A549 (cell line): Measurements from ENCODE around the gene NLRC5. TPM values are rescaled to one million over a fixed set of nuclear protein-coding genes. Genes with fewer than 3 reads are reported as not detected.
A peak's percentile ranks its signal among the peaks of the same experiment; 100 is the strongest.

Experiments used
- ATAC-seq, 2 experiments: fragments of 200-7000 bp in 1 of 2; fragments of >200 bp in 1 of 2; cut with Nextera tagmentation in 1 of 2; cut with Tn5 transposase in 1 of 2; 3 replicates each; pipeline versions ENCODE4 v1.8.0 to v1.9.1; 2018 to 2020; ENCODE audit warnings: mild to moderate bottlenecking in 1 of 2, moderate library complexity in 1 of 2
- CTCF ChIA-PET: fragments of 300-600 bp; sonication (Branson Sonifier 250); formaldehyde crosslinking; extraction: SDS; loops from one replicate; lab custom pipeline; 2021; ENCODE audit warnings: antibody characterized with exemption, inconsistent platforms; lab: Yijun Ruan, JAX
- POLR2A ChIA-PET: fragments of 350-600 bp; formaldehyde crosslinking; extraction: SDS; loops from one replicate; lab custom pipeline; 2021; ENCODE audit warnings: antibody characterized with exemption, inconsistent platforms; lab: Yijun Ruan, JAX
- DNase-seq, 2 experiments: peaks; one replicate each; pipeline versions ENCODE4 v3.0.0 to v3.0.0-alpha.2; 2011 to 2016; ENCODE audit warnings: low read depth in 1 of 2, low spot score in 1 of 2
- FAIRE-seq: peaks from 2 replicates; lab custom pipeline; 2011; peaks lifted over from hg19 to GRCh38; lab: Jason Lieb, UNC
- H3K27ac ChIP-seq, 2 experiments: fragments of >200 bp; sonication (Bioruptor Twin); formaldehyde crosslinking; 3 replicates each; pipeline ENCODE4 v1.5.1; 2016 to 2017
- H3K4me1 ChIP-seq: fragments of >200 bp; sonication (Bioruptor Twin); formaldehyde crosslinking; 3 replicates; pipeline ENCODE4 v1.6.1; 2016
- H3K4me2 ChIP-seq: fragments of >200 bp; sonication (Bioruptor Twin); formaldehyde crosslinking; 3 replicates; pipeline ENCODE4 v1.6.1; 2016
- H3K4me3 ChIP-seq: fragments of >200 bp; sonication (Bioruptor Twin); formaldehyde crosslinking; 3 replicates; pipeline ENCODE4 v1.5.1; 2016
- H3K9me3 ChIP-seq: fragments of >200 bp; sonication (Bioruptor Twin); formaldehyde crosslinking; 3 replicates; pipeline ENCODE4 v1.6.1; 2016
- CBX8 ChIP-seq: fragments of 200-600 bp; sonication (generic); IDR thresholded peaks from 2 replicates; pipeline ENCODE4 v1.6.1; 2016
- CEBPB ChIP-seq, 2 experiments: fragments of >200 bp in 1 of 2; sonication (Bioruptor Twin) in 1 of 2; formaldehyde crosslinking in 1 of 2; IDR thresholded peaks; 2 replicates each; pipeline ENCODE4 v1.6.1; 2012 to 2016
- CHD2 ChIP-seq: fragments of 150-350 bp; IDR thresholded peaks from 2 replicates; pipeline ENCODE4 v1.6.1; 2014; ENCODE audit warnings: low read length; ENCODE audit not compliant: partially characterized antibody
- CHD4 ChIP-seq: fragments of 200-600 bp; sonication (generic); IDR thresholded peaks from 2 replicates; pipeline ENCODE4 v1.6.1; 2016; ENCODE audit warnings: antibody characterized with exemption, mild to moderate bottlenecking, borderline replicate concordance
- CTCF ChIP-seq: fragments of >200 bp; sonication (Bioruptor Twin); formaldehyde crosslinking; IDR thresholded peaks from 3 replicates; pipeline ENCODE4 v1.5.1; 2016
- FOSB ChIP-seq: fragments of 250-450 bp; sonication (Bioruptor Pico); IDR thresholded peaks from 2 replicates; pipeline ENCODE4 v1.5.0; 2020; ENCODE audit warnings: mild to moderate bottlenecking, moderate library complexity
- FOXS1 ChIP-seq: fragments of 250-450 bp; sonication (Bioruptor Pico); IDR thresholded peaks from 2 replicates; pipeline ENCODE4 v1.5.0; 2020; ENCODE audit warnings: mild to moderate bottlenecking, moderate library complexity
- GATA3 ChIP-seq: IDR thresholded peaks from 2 replicates; pipeline ENCODE4 v1.6.1; 2012; ENCODE audit warnings: borderline replicate concordance
- HDAC2 ChIP-seq: fragments of 200-600 bp; sonication (generic); IDR thresholded peaks from 2 replicates; pipeline ENCODE4 v1.6.1; 2016
- HEYL ChIP-seq: fragments of 250-450 bp; sonication (Bioruptor Pico); IDR thresholded peaks from 2 replicates; pipeline ENCODE4 v1.8.0; 2021; ENCODE audit warnings: mild to moderate bottlenecking, moderate library complexity
- HOXA7 ChIP-seq: fragments of 250-450 bp; sonication (Bioruptor Pico); IDR thresholded peaks from 2 replicates; pipeline ENCODE4 v1.5.0; 2020; ENCODE audit warnings: mild to moderate bottlenecking, moderate library complexity
- JUNB ChIP-seq: fragments of >200 bp; sonication (Bioruptor Twin); formaldehyde crosslinking; IDR thresholded peaks from 2 replicates; pipeline ENCODE4 v1.6.1; 2016
- KDM1A ChIP-seq: fragments of 200-600 bp; sonication (generic); IDR thresholded peaks from 2 replicates; pipeline ENCODE4 v1.6.1; 2016; ENCODE audit warnings: low read depth, mild to moderate bottlenecking
- MAFK ChIP-seq: fragments of 450-650 bp; IDR thresholded peaks from 2 replicates; pipeline ENCODE4 v1.6.1; 2014; ENCODE audit not compliant: partially characterized antibody
- MAX ChIP-seq: IDR thresholded peaks from 2 replicates; pipeline ENCODE4 v1.6.1; 2012
- NFE2L2 ChIP-seq: fragments of 150-350 bp; conservative IDR thresholded peaks from 2 replicates; pipeline ENCODE4 v1.6.1; 2014; ENCODE audit warnings: low read length
- NPAS2 ChIP-seq: fragments of 250-450 bp; sonication (Bioruptor Pico); IDR thresholded peaks from 2 replicates; pipeline ENCODE4 v1.8.0; 2022; ENCODE audit warnings: mild to moderate bottlenecking, moderate library complexity, borderline replicate concordance
- NR3C1 ChIP-seq: fragments of >200 bp; sonication (Bioruptor Twin); formaldehyde crosslinking; IDR thresholded peaks from 3 replicates; pipeline ENCODE4 v1.6.1; 2017
- POLR2A ChIP-seq: IDR thresholded peaks from 2 replicates; pipeline ENCODE4 v1.6.1; 2012; ENCODE audit warnings: mild to moderate bottlenecking, low read length
- POLR2AphosphoS2 ChIP-seq: conservative IDR thresholded peaks from 2 replicates; pipeline ENCODE4 v1.6.1; 2012; ENCODE audit warnings: low read length, improper control_type of control experiment, inconsistent platforms
- RAD21 ChIP-seq, 2 experiments: fragments of >200 bp in 1 of 2; sonication (Bioruptor Twin) in 1 of 2; formaldehyde crosslinking in 1 of 2; IDR thresholded peaks in 1 of 2; conservative IDR thresholded peaks in 1 of 2; 2 replicates in 1 of 2; 3 replicates in 1 of 2; pipeline ENCODE4 v1.6.1; 2012 to 2018; ENCODE audit warnings: inconsistent platforms in 1 of 2
- RCOR1 ChIP-seq: fragments of 150-350 bp; IDR thresholded peaks from 2 replicates; pipeline ENCODE4 v1.6.1; 2014; ENCODE audit warnings: antibody characterized with exemption, low read length, low read depth
- REST ChIP-seq: fragments of 200-600 bp; sonication (generic); IDR thresholded peaks from 2 replicates; pipeline ENCODE4 v1.6.1; 2016; ENCODE audit warnings: antibody characterized with exemption, mild to moderate bottlenecking, moderate library complexity
- RFX5 ChIP-seq: fragments of 450-650 bp; IDR thresholded peaks from 2 replicates; pipeline ENCODE4 v1.7.1; 2014; ENCODE audit warnings: antibody characterized with exemption, mild to moderate bottlenecking, moderate library complexity
- TFCP2L1 ChIP-seq: fragments of 250-450 bp; sonication (Bioruptor Pico); IDR thresholded peaks from 2 replicates; pipeline ENCODE4 v1.5.0; 2021; ENCODE audit warnings: mild to moderate bottlenecking
- WGBS: methylation state at CpG from one replicate; pipeline ENCODE4 v1.1.6; 2017; ENCODE audit errors: missing lambda C conversion rate; 5-methylcytosine and 5-hydroxymethylcytosine counted together
- polyA plus RNA-seq, 4 experiments: library from polyadenylated mRNA; depleted of rRNA in 3 of 4; stranded (reverse); fragments of >200 nt; fragmentation: RNase III in 1 of 4; extraction: RNeasy Plus Mini Kit Qiagen cat#74134 plus additional on column Dnase treatment in 1 of 4; gene quantifications; 2 replicates in 3 of 4; 3 replicates in 1 of 4; pipeline ENCODE4 v1.2.3, GENCODE V29; 2011 to 2017
- TF ChIP-seq, protein P1 (sequence below): fragments of 250-450 bp; sonication (Bioruptor Pico); IDR thresholded peaks from 2 replicates; pipeline ENCODE4 v1.5.0; 2020; ENCODE audit warnings: low read depth, mild to moderate bottlenecking, moderate library complexity

The NLRC5 gene
- polyA plus RNA-seq, 2 of the 4 experiments (the other 2 are of a cell fraction) = 2.5 to 3.6 TPM

GRCh38 chr16:56974549-56975300 is 14.6 kb upstream of the NLRC5 start:
- no peak for DNase-seq
- Histone ChIP-seq H3K4me1 (no peaks in the 10 kb centered on the region), H3K9me3 (no peaks in the 10 kb centered on the region), H3K4me3 (no peak overlapping the region), H3K27ac (no peak overlapping the region), H3K4me2 (no peak overlapping the region)
- no peak for TF ChIP-seq CTCF
- TF ChIP-seq NR3C1 = no peak
- TF ChIP-seq POLR2AphosphoS2 = no peak
- no peak for TF ChIP-seq MAFK
- TF ChIP-seq TFCP2L1 (CRISPR knock-in tag) = no peak
- TF ChIP-seq, protein P1, sequence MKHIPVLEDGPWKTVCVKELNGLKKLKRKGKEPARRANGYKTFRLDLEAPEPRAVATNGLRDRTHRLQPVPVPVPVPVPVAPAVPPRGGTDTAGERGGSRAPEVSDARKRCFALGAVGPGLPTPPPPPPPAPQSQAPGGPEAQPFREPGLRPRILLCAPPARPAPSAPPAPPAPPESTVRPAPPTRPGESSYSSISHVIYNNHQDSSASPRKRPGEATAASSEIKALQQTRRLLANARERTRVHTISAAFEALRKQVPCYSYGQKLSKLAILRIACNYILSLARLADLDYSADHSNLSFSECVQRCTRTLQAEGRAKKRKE (CRISPR knock-in tag) = no peak
- no peak for TF ChIP-seq RCOR1
- TF ChIP-seq CBX8 = no peak
- TF ChIP-seq RFX5 = no peak
- no peak for TF ChIP-seq GATA3
- TF ChIP-seq MAX = no peak
- no peak for TF ChIP-seq RAD21 (conservative IDR thresholded peaks at IDR 0.05 in 1 of 2, IDR thresholded peaks at IDR 0.05 in 1 of 2)
- no peak for TF ChIP-seq JUNB
- TF ChIP-seq HEYL (CRISPR knock-in tag) = no peak
- TF ChIP-seq POLR2A = no peak
- no peak for FAIRE-seq
- CTCF ChIA-PET = interaction anchor here (2.8 kb wide), 1 partner anchor 10 kb away, joined by 16 read pairs; no protein-coding TSS in a partner anchor
- POLR2A ChIA-PET = no interaction called here
- no peak for ATAC-seq
- 68% methylated on average over 9 of the region's 9 CpGs for WGBS

DNA sequence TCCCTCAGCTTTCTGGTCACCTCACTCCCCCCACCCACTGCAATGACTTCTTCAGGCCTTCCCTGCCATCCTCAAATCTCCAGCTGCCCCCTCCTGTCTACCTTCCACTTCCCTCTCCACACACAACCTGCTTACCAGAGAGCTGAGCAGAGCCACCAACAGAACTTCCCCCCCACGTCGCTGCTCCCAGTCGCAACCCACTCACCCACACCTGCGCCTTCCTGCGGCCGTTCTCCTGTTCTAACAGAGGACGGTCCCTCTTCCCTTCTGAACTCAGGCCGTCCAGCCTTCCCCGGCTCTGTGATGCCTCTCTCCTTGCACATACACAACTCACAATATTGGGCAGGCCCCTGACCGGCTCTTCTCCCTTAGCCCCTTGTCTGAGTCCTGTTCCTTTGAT is 13.6 kb upstream of the NLRC5 start:
- Histone ChIP-seq H3K27ac (no peak overlapping the region), H3K4me1 (no peaks in the 10 kb centered on the region), H3K4me2 (no peak overlapping the region), H3K4me3 (no peak overlapping the region), H3K9me3 (no peaks in the 10 kb centered on the region)
- DNase-seq = no peak
- ChIA-PET CTCF (interaction anchor here (0.7 to 2.8 kb wide), 3 partner anchors 10 to 28 kb away, joined by 3 to 16 read pairs (median 3); no protein-coding TSS in a partner anchor), POLR2A (no interaction called here)
- TF ChIP-seq CEBPB (IDR thresholded peaks at IDR 0.05) = no peak
- TF ChIP-seq FOXS1 (CRISPR knock-in tag) = no peak
- TF ChIP-seq FOSB (CRISPR knock-in tag) = no peak
- TF ChIP-seq HDAC2 = no peak
- no peak for TF ChIP-seq REST
- no peak for TF ChIP-seq KDM1A
- TF ChIP-seq NPAS2 = no peak
- TF ChIP-seq HOXA7 = no peak
- no peak for TF ChIP-seq NFE2L2
- no peak for TF ChIP-seq CHD2
- no peak for TF ChIP-seq CHD4
- WGBS = 82% methylated on average over 10 of the region's 10 CpGs
- no peak for FAIRE-seq
- peak in 1 of 2 experiments; percentile 14; a peak in 1 of 6 replicates for ATAC-seq
